ENCODE data around the gene SATL1.

DNA sequence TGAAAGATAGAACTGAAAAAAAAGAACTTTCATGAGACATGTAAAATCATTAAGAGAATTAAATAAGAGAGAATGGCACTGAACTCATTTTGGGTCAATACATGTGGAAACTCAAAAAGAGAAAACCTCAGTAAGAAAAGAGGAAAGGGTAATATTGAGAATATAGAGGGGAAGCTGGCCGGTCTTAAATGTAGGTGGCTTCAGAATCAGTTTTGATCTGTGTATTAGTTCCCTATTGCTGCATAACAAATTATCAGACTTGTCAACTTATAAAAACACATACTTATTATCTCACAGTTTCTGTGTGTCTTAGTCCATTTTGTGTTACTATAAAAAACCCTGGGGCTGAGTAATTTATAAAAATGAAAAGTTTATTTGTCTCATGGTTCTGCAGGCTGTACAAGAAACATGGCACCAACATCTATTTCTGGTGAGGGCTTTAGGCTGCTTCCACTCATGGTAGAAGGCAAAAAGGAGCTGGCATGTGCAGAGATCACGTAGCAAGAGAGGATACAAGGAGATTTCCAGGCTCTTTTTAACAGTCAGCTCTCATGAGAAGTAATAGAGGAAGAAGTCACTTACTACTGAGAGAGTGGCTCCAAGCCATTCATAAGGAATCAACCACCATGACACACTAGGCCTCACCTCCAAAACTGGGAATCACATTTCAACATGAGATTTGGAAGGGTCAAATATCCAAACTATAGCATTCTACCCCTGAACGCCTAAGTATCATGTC, 29.6 kb downstream of the SATL1 start:
- TF ChIP-seq ZNF274 (IDR thresholded peaks at IDR 0.05; ENCODE audit: low read depth, low read length) (no peak), YY1 (IDR thresholded peaks at IDR 0.05; ENCODE audit: insufficient read depth, insufficient read length) (no peak)

Data from NT2/D1 (cell line).